ELR (cell line): Measurements from ENCODE around the gene DMBX1.
A peak's percentile ranks its signal among the peaks of the same experiment; 100 is the strongest.

Experiments used
- DNase-seq: peaks from one replicate; pipeline ENCODE4 v3.0.0-alpha.2; 2015; ENCODE audit warnings: low read depth

Gene DMBX1

GRCh38 chr1:46459315-46459714 lies 30.3 kb upstream of the DMBX1 start:
- no peak for DNase-seq

DNA sequence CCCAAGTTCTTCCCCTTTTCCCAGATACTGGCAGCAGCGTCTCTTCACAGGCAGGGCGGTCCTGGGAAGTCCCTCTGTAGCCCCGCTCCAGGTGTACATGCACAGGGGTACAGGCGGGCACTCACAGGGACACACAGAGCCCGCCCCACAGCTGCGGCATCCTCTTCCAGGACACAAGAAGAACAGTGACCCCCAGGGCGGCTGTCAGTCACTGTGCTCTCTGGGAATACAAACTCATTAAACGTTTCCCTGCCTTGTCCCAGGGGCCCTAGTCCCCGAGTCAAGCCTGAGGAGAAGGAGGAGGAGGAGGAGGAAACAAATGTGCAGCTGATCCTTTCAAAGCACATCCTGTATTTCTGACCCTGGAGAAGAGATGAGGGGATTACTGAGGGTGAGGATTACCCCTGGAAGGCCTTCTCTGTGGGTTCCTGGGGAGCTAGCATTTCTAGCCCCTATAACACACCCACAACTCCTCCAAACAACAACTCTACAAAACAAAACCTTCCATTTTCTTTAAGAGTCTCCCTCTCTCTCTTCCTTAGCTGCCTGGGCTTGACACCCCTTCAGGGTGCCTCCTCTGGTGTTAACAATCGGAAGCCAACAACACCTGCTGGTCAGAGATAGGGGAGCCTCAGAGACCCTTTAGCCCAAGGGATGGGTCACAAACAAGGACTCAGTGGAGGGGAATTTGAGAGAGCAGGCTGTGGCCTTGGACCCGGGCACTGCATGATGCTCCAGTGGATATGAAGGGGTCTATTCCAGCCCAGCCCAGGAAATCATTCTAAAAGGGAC lies 28.4 kb upstream of the DMBX1 start:
- DNase-seq = no peak

DNA sequence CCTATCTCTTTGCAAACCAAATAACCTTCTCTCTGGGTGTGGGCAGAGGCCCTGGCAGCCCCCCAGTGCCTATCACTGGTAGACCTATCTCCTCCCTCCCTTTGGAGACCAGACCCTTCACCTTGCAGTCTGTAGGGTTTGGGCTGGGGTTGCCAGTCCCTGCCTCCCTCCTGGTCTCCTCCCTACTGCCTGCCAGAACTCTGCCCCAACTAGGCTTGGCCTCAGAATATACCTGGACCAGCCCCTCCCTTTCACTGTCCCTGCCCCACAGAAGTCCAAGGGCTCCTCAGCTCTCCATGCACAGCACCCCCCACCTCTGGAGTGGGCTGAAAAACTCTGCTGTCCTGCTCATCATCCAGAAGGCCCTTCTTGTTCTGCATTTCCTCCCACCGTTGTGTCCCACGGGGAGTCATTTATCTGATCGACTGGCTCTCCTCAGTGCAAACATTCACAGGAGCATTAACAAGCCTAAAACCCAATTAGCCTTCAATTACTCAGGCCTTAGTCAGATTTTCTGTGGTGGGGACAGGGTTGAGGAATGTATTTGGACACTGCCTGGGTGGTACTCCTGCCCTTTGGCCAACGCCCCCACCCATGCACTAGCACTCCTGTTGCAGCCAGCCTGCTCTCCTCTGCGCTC lies 27.7 kb upstream of the DMBX1 start:
- no peak for DNase-seq

DNA sequence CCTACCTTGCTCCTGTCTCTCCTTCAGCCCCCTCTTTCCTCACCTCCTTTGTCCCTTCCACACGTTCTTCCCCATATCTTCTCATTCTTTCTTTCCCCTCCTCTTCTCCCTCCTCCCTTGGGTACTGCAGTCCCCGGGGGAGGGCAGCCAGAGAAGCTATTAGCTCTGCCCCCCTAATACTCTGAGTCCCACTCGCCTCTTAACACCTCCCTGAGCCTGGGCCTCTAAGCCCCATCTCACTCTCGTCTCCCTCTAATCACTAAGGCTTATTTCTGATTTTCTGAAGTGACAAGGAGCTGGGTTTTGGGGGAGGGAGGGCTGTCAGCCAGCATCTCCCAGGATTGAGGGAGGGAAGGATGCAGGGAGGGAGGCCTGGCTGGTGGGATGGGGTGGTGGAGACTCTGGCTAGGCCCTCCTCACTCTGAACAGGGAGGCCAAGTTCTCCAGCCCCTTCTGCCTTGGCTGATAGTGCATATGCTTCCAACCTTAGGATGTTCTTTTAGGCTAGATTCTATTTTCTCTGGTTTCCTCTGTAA lies 25.6 kb upstream of the DMBX1 start:
- no peak for DNase-seq

DNA sequence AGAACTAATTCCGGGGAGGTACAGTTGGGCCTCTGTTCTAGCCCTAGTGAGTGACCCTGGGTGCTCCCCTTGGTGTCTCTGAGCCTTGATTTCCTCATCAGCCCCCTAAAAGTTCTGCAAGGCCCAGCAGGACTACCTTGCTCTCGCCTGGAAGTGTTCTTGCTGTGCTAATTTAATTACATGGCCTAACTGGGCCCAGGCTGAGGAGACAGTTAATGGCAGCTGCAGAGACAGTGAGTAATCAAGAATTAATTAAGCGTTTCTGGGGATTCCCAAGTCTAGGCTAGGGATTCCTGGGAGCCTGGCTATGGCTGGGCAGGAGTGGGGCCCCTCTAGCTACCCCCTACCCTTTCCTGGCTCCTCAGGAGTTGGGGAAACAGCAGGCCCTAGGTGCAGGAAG lies 24.7 kb upstream of the DMBX1 start:
- DNase-seq = no peak

- no peak for DNase-seq
These were observed 23.6 kb upstream of the DMBX1 start for GRCh38 chr1:46465981-46466476.

DNA sequence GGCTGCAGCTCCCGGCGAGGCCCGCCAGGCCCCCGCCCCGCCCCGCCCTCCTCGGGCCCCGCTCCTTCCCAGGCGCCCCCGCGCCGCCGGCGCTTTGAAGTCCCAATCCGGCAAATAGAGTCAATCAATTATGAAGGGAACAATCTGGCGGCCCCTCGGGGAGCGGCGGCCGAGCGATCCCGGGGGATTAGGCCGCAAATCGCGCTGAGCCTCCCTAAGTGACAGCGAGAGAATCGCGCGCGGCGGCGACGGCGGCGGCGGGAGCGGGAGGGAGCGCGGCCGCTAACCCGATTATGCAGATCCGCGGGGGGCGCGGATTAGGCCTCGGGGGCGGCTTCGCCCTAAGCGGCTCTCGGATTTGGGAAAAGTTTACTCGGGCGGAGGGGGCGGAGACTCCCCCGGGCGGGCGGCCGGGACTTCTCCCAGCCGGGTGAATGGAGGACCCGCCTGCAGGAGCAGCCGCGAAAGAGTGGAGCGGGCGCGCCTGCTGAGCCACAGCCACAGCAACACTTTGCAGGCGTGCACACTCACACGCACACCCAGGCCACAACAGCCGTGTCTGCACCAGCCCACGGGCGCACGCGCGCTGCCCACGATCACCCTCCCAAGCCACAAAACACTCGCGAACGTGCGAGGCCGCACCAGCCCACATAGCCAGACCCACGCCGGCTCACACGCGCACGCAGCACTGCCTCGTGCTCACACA lies 23.0 kb upstream of the DMBX1 start:
- DNase-seq = peak; percentile 27

DNA sequence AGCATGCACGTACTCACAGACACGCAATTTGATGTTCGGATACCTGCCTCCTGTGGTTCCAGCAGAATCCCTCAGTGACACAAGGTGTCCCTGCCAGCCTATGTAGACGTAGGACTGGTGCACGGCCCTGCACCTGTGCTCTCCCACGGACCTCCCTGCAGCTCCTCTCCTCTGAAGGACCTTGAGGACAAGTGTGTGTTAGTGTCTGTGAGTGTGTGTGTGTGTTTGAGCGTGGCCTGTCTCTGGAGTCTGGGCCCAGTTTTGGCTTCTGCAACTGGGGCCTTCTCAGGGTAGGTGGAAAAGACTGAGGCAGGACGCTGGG lies 22.5 kb upstream of the DMBX1 start:
- DNase-seq = no peak

GRCh38 chr1:46469881-46470280 lies 19.8 kb upstream of the DMBX1 start:
- DNase-seq = no peak

DNA sequence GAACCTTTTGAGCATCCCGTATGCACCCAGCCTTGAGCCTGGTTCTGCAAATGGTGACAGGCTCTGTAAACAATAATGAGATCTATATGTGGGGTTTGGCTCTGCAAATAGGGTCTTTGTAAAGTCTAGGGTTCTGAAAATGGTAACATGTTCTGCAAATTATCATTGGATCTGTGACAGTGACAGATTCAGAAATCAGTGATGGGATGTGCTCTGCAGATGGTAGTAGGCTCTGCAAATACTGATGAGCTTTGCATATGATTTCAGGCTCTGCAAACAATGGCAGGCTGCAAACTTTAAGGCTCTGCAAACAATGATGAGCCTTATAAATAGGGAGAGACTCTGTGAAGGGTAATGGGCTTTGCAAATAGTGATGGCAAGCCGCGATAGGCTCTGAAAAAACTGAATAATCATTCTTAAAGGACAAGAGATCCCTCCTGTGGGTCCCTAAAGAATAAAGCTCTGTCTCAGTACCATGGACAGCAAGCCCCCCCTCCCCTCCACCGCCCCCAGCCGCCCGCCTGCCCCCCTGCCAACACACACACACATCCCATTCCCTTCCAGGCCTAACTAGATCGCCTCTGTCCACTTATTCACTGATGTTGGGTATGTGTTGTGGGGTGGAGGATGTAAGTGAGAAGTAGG lies 17.7 kb upstream of the DMBX1 start:
- no peak for DNase-seq

DNA sequence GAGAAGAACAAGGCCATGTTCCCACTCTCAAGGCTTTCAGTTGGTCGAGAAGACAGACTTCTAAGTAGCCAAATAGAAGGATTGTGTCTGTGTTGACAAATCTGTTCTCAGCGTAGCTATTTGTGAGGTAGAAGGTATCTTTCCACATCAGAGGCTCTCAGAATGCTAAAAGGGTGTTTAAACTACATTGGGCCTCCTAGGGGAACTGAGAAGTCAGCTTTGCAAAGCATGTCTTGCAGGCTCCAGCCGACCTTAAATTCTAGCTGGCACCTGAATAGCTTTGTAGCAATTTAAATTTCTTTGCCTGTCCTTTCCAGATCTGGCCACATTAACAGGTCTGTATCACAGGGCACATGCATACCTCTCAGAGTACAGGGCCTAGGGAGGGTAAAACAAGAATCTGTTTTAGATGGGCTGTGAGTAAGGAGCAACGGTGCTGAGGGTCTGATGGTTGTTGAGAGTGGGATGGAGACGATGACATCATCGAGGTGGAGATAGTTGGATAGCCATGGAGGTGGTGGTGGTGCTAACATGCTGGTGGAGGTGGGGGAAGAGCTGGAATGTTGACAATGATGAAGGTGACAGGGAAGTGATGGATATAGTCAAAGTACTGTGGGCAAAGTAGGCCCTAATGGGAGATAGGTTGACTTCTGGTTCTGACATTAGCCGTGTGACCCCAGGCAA lies 17.0 kb upstream of the DMBX1 start:
- DNase-seq = no peak

GRCh38 chr1:46473991-46474390 lies 15.6 kb upstream of the DMBX1 start:
- no peak for DNase-seq

DNA sequence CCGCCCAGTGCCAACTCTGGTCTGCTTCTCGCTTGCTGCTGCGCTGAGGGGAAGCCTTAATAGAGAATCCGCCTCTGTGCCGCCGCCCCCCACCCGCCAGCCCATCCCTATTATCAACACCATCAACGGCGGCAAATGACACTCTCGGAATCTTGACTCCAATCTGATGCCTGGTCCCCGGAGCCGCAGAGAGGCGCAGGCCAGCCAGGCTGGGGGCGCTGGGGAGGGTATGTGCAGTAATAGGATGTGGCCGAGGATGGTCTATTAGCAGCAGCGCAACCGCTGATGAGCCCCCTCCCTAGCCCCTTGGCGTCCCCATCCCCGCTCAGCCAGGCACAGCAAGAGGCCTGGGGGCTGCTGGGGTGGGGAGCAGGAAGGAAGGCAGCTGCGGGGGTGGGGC lies 15.1 kb upstream of the DMBX1 start:
- DNase-seq = no peak

- no peak for DNase-seq
These were observed 13.0 kb upstream of the DMBX1 start for GRCh38 chr1:46476673-46477072.

GRCh38 chr1:46477153-46477929 lies 12.3 kb upstream of the DMBX1 start:
- DNase-seq = peak; percentile 69

DNA sequence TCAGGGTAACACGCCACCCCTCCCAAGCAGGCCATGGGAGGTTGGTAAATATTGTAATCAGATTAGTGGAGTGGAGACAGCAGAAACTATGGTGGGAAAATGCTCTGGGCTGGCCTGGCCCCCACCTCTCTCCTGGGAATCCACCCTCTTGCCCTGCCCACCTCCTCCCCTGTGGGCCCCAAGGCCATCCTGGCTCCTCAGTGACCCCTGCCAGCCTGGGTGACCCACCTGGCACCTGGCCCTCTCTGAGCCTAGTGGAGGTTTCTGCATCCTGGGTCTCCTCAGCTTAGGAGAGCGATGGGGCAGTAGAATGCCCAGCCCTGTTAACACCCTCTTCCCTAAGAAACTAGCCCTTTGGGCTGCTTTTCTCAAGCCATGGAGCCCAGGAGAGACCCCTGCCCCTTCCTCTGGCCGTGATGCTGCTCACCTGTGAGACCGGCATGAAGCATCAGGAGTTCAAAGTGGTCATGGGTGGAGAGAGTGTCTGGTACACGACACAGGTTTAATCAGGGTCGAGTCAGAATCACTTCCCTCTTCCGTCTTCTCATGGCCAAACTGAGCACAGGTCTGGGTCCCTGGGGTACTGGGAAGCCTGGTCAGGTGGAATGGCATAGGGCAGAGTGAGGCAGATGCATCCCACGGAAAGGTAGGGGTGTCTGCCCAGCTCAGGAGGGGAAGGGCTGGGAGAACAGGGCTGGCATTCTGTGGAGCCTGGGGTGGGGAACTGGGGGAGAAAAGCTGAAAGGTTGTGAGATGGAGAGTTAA lies 10.7 kb upstream of the DMBX1 start:
- no peak for DNase-seq

GRCh38 chr1:46479744-46480350 lies 9.8 kb upstream of the DMBX1 start:
- DNase-seq = no peak

DNA sequence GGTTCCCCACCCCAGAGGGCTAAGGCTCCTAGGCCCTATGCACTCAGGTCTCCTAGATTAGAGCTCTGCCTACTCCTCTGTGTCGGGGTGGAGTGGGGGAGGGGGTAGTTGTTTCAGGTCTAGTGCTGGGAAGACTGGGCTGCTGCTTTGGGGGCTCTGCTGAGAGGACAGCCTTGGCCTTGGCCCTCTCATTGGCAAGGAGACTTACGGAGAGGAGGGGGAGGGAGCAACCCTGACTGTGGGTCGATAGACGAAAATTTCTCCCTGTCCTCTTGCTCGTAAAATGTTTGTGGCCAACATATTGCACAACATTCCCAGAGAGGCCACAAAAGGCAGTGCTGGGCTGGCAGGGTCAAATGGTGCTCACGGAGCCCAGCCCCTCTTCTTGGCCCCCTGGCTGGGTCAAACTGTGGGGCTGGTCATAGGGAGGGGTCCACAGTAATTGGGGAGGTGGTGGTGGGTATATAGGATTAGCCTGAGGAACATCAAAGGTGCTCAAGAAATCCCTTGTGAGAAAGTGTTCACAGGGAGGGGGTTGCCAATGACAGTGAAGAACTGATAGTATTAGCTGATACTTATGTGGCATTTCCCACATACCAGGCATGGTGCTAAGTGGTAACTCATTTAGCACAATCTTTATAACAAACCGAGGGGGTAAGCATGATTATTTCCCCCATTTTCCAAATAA lies 8.5 kb upstream of the DMBX1 start:
- DNase-seq = no peak

DNA sequence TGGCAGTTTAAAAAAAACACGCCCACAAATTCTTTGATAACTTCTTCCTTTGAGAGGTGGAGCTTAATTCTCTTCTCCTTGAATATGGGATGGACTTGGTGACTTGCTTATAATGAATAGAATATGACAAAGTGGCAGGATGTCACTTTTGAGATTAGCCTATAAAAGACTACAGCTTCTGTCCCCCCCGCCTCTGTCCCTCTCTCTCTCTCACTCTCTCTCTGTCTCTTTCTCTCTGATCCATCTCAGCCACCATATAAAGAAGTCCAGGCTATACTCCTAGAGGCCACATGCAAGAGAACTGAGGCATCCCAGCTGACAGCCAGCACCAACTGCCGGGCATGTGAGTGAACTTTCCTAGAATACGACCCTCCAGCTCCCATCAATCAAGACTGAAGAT lies 7.7 kb upstream of the DMBX1 start:
- DNase-seq = no peak
